GM18861 (cell line): Measurements from ENCODE around the gene KRTAP5-9.
"Not testable (repeated sequence)": the region's sequence is repeated elsewhere in the genome, so short reads cannot be mapped to it uniquely, and the experiment has no call there.

Experiments
- ATAC-seq: cut with Tn5 transposase; IDR thresholded peaks from one replicate; pipeline ENCODE4 v1.9.1; 2021; ENCODE audit not compliant: unreplicated experiment

Gene KRTAP5-9

GRCh38 chr11:71532036-71532610 lies 16.1 kb upstream of the KRTAP5-9 start:
- no peak for ATAC-seq

GRCh38 chr11:71534711-71535608 lies 13.3 kb upstream of the KRTAP5-9 start:
- not testable (repeated sequence) for ATAC-seq

- ATAC-seq: no peak
These were observed 12.4 kb upstream of the KRTAP5-9 start for GRCh38 chr11:71535825-71536224.

- ATAC-seq: no peak
These were observed 10.7 kb upstream of the KRTAP5-9 start for GRCh38 chr11:71537537-71537936.

- ATAC-seq: not testable (repeated sequence)
These were observed 10.1 kb upstream of the KRTAP5-9 start, which contains the start of gene KRTAP5-8 for GRCh38 chr11:71537977-71538665. Gene KRTAP5-8 (plus strand): TSS chr11:71538025. CDS start chr11:71538056, 31 bp downstream.

- ATAC-seq: no peak
These were observed 9.6 kb upstream of the KRTAP5-9 start for GRCh38 chr11:71538666-71538990.

- ATAC-seq: no peak
These were observed 9.2 kb upstream of the KRTAP5-9 start for GRCh38 chr11:71539017-71539416.

- ATAC-seq: not testable (repeated sequence)
These were observed 8.2 kb upstream of the KRTAP5-9 start for GRCh38 chr11:71539971-71540370.

GRCh38 chr11:71540521-71541304 lies 7.5 kb upstream of the KRTAP5-9 start:
- ATAC-seq: not testable (repeated sequence)

- no peak for ATAC-seq
These were observed 5.8 kb upstream of the KRTAP5-9 start for GRCh38 chr11:71542382-71542781.

- no peak for ATAC-seq
These were observed 5.1 kb upstream of the KRTAP5-9 start for GRCh38 chr11:71542879-71543777.

- ATAC-seq: no peak
These were observed 4.4 kb upstream of the KRTAP5-9 start for GRCh38 chr11:71543866-71544265.

- no peak for ATAC-seq
These were observed 3.5 kb upstream of the KRTAP5-9 start for GRCh38 chr11:71544525-71545214.

GRCh38 chr11:71545405-71545966 lies 2.7 kb upstream of the KRTAP5-9 start:
- no peak for ATAC-seq

- ATAC-seq: no peak
These were observed 514 bp downstream of the KRTAP5-9 start for GRCh38 chr11:71548716-71549151.

- no peak for ATAC-seq
These were observed 3.5 kb downstream of the KRTAP5-9 start for GRCh38 chr11:71551711-71552110.

- ATAC-seq: no peak
These were observed 6.8 kb downstream of the KRTAP5-9 start for GRCh38 chr11:71554996-71555395.

- no peak for ATAC-seq
These were observed 7.3 kb downstream of the KRTAP5-9 start for GRCh38 chr11:71555508-71555907.

GRCh38 chr11:71556018-71556417 lies 7.8 kb downstream of the KRTAP5-9 start:
- no peak for ATAC-seq
